ENCODE results near the gene EHD4.

The EHD4 gene

GRCh38 chr15:41927536-41927935, 44.8 kb downstream of the EHD4 start:
- Histone ChIP-seq H3K4me3 (ENCODE audit: low read length) (no peak overlapping the region), H3K27ac (ENCODE audit: low read length) (no peak overlapping the region), H3K4me1 (ENCODE audit: control insufficient read depth, insufficient read depth, low read length) (peaks cover 2% of the 10 kb centered on the region; the same call in 1 of the 2 replicates), H3K27me3 (ENCODE audit: control insufficient read depth, insufficient read depth, low read length) (no peaks in the 10 kb centered on the region), H3K36me3 (ENCODE audit: control insufficient read depth, insufficient read depth, low read length) (0 out of 2 replicates have a peak, but pooled peaks cover 2% of the 10 kb centered on the region), H3K9me3 (ENCODE audit: control insufficient read depth, insufficient read depth, low read length) (no peaks in the 10 kb centered on the region)
- no CpG with 5 or more reads among the region's 3 CpGs for WGBS (ENCODE audit: insufficient coverage, insufficient read length)
- no peak for DNase-seq (ENCODE audit: low read depth, low spot score)

DNA sequence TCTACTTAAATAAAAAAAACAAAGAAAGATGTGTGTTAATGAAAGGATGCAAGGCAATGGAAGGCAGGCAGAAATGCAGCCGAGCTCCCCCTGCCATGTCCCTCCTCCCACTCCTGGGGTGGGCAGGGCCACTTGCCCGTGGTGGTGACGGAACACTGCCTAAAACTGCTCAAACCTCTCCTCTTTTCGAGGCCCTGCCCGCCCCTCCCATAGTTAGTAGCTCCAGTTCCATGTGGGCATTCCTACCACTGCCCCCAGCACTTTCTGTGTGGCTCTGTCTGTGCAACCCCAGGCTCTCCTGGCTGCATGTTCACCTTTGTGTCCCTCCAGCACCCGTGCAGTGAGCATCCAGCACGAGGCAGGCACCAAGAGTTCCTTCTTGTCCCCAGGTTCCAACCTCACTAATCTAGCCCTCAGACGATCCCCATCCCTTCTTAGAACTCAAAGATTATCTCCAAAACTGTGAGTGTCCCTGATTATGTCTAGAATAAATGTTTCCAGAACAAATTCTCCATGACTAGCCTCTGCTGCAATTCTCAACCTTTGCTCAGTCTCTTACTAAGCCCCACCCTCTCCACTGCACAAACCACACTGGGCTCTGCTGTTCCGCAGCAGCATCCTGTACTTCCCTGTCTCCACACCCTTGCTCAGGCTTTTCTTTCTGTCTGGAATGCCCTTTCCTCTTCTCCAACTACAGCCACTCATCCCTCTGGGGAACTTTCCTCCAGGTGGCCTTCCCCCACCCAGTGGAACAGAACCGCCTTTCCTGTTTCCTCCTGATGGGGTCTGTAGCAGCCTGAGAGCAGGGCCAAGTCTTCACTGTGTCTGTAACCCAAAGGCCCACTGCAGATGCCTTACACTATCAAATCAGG, 45.9 kb downstream of the EHD4 start:
- Histone ChIP-seq H3K36me3 (ENCODE audit: control insufficient read depth, insufficient read depth, low read length) (0 out of 2 replicates have a peak, but pooled peaks cover 2% of the 10 kb centered on the region), H3K4me3 (ENCODE audit: low read length) (no peak overlapping the region), H3K4me1 (ENCODE audit: control insufficient read depth, insufficient read depth, low read length) (peaks cover 2% of the 10 kb centered on the region; the same call in 1 of the 2 replicates), H3K27ac (ENCODE audit: low read length) (no peak overlapping the region), H3K9me3 (ENCODE audit: control insufficient read depth, insufficient read depth, low read length) (no peaks in the 10 kb centered on the region), H3K27me3 (ENCODE audit: control insufficient read depth, insufficient read depth, low read length) (no peaks in the 10 kb centered on the region)
- no peak for DNase-seq (ENCODE audit: low read depth, low spot score)
- WGBS (ENCODE audit: insufficient coverage, insufficient read length): no CpG with 5 or more reads among the region's 10 CpGs

GRCh38 chr15:41925086-41925608, 47.2 kb downstream of the EHD4 start:
- Histone ChIP-seq H3K4me1 (ENCODE audit: control insufficient read depth, insufficient read depth, low read length) (peaks cover 2% of the 10 kb centered on the region; the same call in 1 of the 2 replicates), H3K9me3 (ENCODE audit: control insufficient read depth, insufficient read depth, low read length) (no peaks in the 10 kb centered on the region), H3K4me3 (ENCODE audit: low read length) (no peak overlapping the region), H3K27me3 (ENCODE audit: control insufficient read depth, insufficient read depth, low read length) (no peaks in the 10 kb centered on the region), H3K27ac (ENCODE audit: low read length) (no peak overlapping the region), H3K36me3 (ENCODE audit: control insufficient read depth, insufficient read depth, low read length) (0 out of 2 replicates have a peak, but pooled peaks cover 2% of the 10 kb centered on the region)
- WGBS (ENCODE audit: insufficient coverage, insufficient read length): no CpG with 5 or more reads among the region's 7 CpGs
- DNase-seq (ENCODE audit: low read depth, low spot score): no peak

DNA sequence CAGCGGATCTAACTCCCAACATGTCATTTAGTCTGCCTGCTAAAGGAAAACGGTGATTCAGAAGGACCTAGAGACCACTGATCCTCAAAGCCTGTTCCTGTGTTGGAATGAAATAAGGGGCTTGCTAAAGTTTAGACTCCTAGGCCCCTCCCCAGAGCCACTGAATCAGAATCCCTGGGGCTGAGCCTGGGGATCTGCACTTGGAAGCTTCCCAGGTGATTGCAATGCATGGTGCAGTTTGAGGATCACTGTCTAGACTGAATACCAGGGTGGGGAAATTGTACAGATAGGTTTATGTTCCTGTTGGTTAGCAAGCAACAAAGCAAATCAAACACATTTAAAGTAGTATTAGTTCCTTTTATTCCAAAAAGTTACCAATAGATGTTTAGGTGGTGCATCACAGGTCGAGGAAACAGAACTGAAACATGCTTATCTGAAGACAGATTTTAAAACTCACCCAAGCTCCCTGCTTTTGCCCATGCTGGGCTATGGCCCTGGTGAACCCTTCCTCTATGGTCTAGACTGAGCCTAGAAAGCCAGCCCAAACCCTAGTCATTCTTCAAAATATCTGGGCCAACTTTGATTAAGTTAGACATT, 48.9 kb downstream of the EHD4 start:
- no peaks in the 10 kb centered on the region for H3K9me3 ChIP-seq (ENCODE audit: control insufficient read depth, insufficient read depth, low read length)
- no peak overlapping the region for H3K4me3 ChIP-seq (ENCODE audit: low read length)
- H3K27me3 ChIP-seq (ENCODE audit: control insufficient read depth, insufficient read depth, low read length): no peaks in the 10 kb centered on the region
- no peak overlapping the region for H3K27ac ChIP-seq (ENCODE audit: low read length)
- H3K36me3 ChIP-seq (ENCODE audit: control insufficient read depth, insufficient read depth, low read length): peaks cover 13% of the 10 kb centered on the region
- WGBS (ENCODE audit: insufficient coverage, insufficient read length): no CpG with 5 or more reads among the region's 3 CpGs
- DNase-seq (ENCODE audit: low read depth, low spot score): no peak
- no peaks in the 10 kb centered on the region for H3K4me1 ChIP-seq (ENCODE audit: control insufficient read depth, insufficient read depth, low read length)

DNA sequence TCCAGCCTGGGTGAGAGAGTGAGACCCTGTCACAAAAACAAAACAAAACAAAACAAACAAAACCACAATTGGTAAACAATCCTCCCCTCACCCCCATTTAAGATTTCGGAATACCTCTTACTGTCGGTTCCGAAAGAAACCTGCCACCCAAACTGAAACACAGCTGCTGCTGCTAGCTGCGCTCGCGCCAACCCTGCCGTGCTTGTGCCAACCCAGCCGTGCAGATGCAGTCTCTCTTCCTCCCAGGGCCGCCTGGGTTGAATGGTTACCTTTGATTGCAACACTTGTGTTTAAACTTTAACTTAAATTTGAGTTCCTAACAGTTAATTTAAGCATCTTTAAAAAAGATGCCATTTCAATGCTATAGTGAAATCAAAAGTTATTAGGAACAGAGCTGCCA, 50.0 kb downstream of the EHD4 start:
- peaks cover 18% of the 10 kb centered on the region for H3K36me3 ChIP-seq (ENCODE audit: control insufficient read depth, insufficient read depth, low read length)
- no peak overlapping the region for H3K4me3 ChIP-seq (ENCODE audit: low read length)
- no peaks in the 10 kb centered on the region for H3K4me1 ChIP-seq (ENCODE audit: control insufficient read depth, insufficient read depth, low read length)
- H3K9me3 ChIP-seq (ENCODE audit: control insufficient read depth, insufficient read depth, low read length): no peaks in the 10 kb centered on the region
- no peaks in the 10 kb centered on the region for H3K27me3 ChIP-seq (ENCODE audit: control insufficient read depth, insufficient read depth, low read length)
- no CpG with 5 or more reads among the region's 9 CpGs for whole genome bisulfite sequencing (ENCODE audit: insufficient coverage, insufficient read length)
- no peak for DNase-seq (ENCODE audit: low read depth, low spot score)
- H3K27ac ChIP-seq (ENCODE audit: low read length): no peak overlapping the region

GRCh38 chr15:41921639-41922038, 50.7 kb downstream of the EHD4 start:
- no peak for DNase-seq (ENCODE audit: low read depth, low spot score)
- Histone ChIP-seq H3K36me3 (ENCODE audit: control insufficient read depth, insufficient read depth, low read length) (peaks cover 18% of the 10 kb centered on the region), H3K27me3 (ENCODE audit: control insufficient read depth, insufficient read depth, low read length) (no peaks in the 10 kb centered on the region), H3K27ac (ENCODE audit: low read length) (no peak overlapping the region), H3K4me3 (ENCODE audit: low read length) (no peak overlapping the region), H3K4me1 (ENCODE audit: control insufficient read depth, insufficient read depth, low read length) (no peaks in the 10 kb centered on the region), H3K9me3 (ENCODE audit: control insufficient read depth, insufficient read depth, low read length) (no peaks in the 10 kb centered on the region)
- no CpG with 5 or more reads among the region's 5 CpGs for WGBS (ENCODE audit: insufficient coverage, insufficient read length)

GRCh38 chr15:41921167-41921566, 51.2 kb downstream of the EHD4 start:
- no peak overlapping the region for H3K4me3 ChIP-seq (ENCODE audit: low read length)
- no peaks in the 10 kb centered on the region for H3K9me3 ChIP-seq (ENCODE audit: control insufficient read depth, insufficient read depth, low read length)
- no peak overlapping the region for H3K27ac ChIP-seq (ENCODE audit: low read length)
- H3K27me3 ChIP-seq (ENCODE audit: control insufficient read depth, insufficient read depth, low read length): no peaks in the 10 kb centered on the region
- H3K4me1 ChIP-seq (ENCODE audit: control insufficient read depth, insufficient read depth, low read length): no peaks in the 10 kb centered on the region
- H3K36me3 ChIP-seq (ENCODE audit: control insufficient read depth, insufficient read depth, low read length): peaks cover 17% of the 10 kb centered on the region
- DNase-seq (ENCODE audit: low read depth, low spot score): no peak
- WGBS (ENCODE audit: insufficient coverage, insufficient read length): no CpG with 5 or more reads among the region's 9 CpGs

GRCh38 chr15:41919954-41920538, 52.3 kb downstream of the EHD4 start:
- H3K4me3 ChIP-seq (ENCODE audit: low read length): no peak overlapping the region
- H3K4me1 ChIP-seq (ENCODE audit: control insufficient read depth, insufficient read depth, low read length): no peaks in the 10 kb centered on the region
- DNase-seq (ENCODE audit: low read depth, low spot score): no peak
- no peaks in the 10 kb centered on the region for H3K9me3 ChIP-seq (ENCODE audit: control insufficient read depth, insufficient read depth, low read length)
- WGBS (ENCODE audit: insufficient coverage, insufficient read length): no CpG with 5 or more reads among the region's 3 CpGs
- H3K27me3 ChIP-seq (ENCODE audit: control insufficient read depth, insufficient read depth, low read length): no peaks in the 10 kb centered on the region
- no peak overlapping the region for H3K27ac ChIP-seq (ENCODE audit: low read length)
- peaks cover 16% of the 10 kb centered on the region for H3K36me3 ChIP-seq (ENCODE audit: control insufficient read depth, insufficient read depth, low read length)

GRCh38 chr15:41919201-41919820, 53.0 kb downstream of the EHD4 start:
- Histone ChIP-seq H3K9me3 (ENCODE audit: control insufficient read depth, insufficient read depth, low read length) (no peaks in the 10 kb centered on the region), H3K4me1 (ENCODE audit: control insufficient read depth, insufficient read depth, low read length) (no peaks in the 10 kb centered on the region), H3K36me3 (ENCODE audit: control insufficient read depth, insufficient read depth, low read length) (peaks cover 16% of the 10 kb centered on the region), H3K27ac (ENCODE audit: low read length) (no peak overlapping the region), H3K27me3 (ENCODE audit: control insufficient read depth, insufficient read depth, low read length) (no peaks in the 10 kb centered on the region), H3K4me3 (ENCODE audit: low read length) (no peak overlapping the region)
- no peak for DNase-seq (ENCODE audit: low read depth, low spot score)
- WGBS (ENCODE audit: insufficient coverage, insufficient read length): no CpG with 5 or more reads among the region's 30 CpGs

GRCh38 chr15:41918506-41919126, 53.7 kb downstream of the EHD4 start:
- Histone ChIP-seq H3K36me3 (ENCODE audit: control insufficient read depth, insufficient read depth, low read length) (peaks cover 16% of the 10 kb centered on the region), H3K27me3 (ENCODE audit: control insufficient read depth, insufficient read depth, low read length) (no peaks in the 10 kb centered on the region), H3K4me1 (ENCODE audit: control insufficient read depth, insufficient read depth, low read length) (no peaks in the 10 kb centered on the region), H3K4me3 (ENCODE audit: low read length) (no peak overlapping the region), H3K9me3 (ENCODE audit: control insufficient read depth, insufficient read depth, low read length) (no peaks in the 10 kb centered on the region), H3K27ac (ENCODE audit: low read length) (no peak overlapping the region)
- no peak for DNase-seq (ENCODE audit: low read depth, low spot score)
- no CpG with 5 or more reads among the region's 8 CpGs for WGBS (ENCODE audit: insufficient coverage, insufficient read length)
